GM18507 (cell line): ENCODE data around the gene TMPRSS13.

Experiments
- DNase-seq: peaks from one replicate; pipeline ENCODE4 v3.0.0; 2011; ENCODE audit warnings: low read depth; ENCODE audit not compliant: insufficient read length; ENCODE audit errors: extremely low spot score
- FAIRE-seq: peaks from 2 replicates; lab custom pipeline; 2011; peaks lifted over from hg19 to GRCh38; lab: Jason Lieb, UNC

Gene TMPRSS13

GRCh38 chr11:117878314-117878938, 50.8 kb downstream of the TMPRSS13 start:
- no peak for DNase-seq
- no peak for FAIRE-seq

GRCh38 chr11:117877120-117877784, 52.0 kb downstream of the TMPRSS13 start:
- no peak for DNase-seq
- no peak for FAIRE-seq

GRCh38 chr11:117876341-117877119, 52.7 kb downstream of the TMPRSS13 start, which contains the start of gene FXYD6:
FXYD6 (minus strand) TSS chr11:117876658; CDS start chr11:117842776, 33,882 bp downstream.
- no peak for FAIRE-seq
- no peak for DNase-seq

- DNase-seq (no peak), FAIRE-seq (no peak)
Measured at GRCh38 chr11:117876059-117876340, 53.2 kb downstream of the TMPRSS13 start.

GRCh38 chr11:117875382-117876058, 53.7 kb downstream of the TMPRSS13 start:
- no peak for FAIRE-seq
- no peak for DNase-seq

- no peak for DNase-seq
- FAIRE-seq: no peak
Measured at GRCh38 chr11:117874910-117875381, 54.3 kb downstream of the TMPRSS13 start.

- no peak for FAIRE-seq
- DNase-seq: no peak
Measured at GRCh38 chr11:117874253-117874909, 54.8 kb downstream of the TMPRSS13 start.

- FAIRE-seq: no peak
- DNase-seq: no peak
Measured at GRCh38 chr11:117873828-117874125, 55.4 kb downstream of the TMPRSS13 start.

- no peak for FAIRE-seq
- no peak for DNase-seq
Measured at GRCh38 chr11:117872975-117873827, 56.0 kb downstream of the TMPRSS13 start.

- DNase-seq (no peak), FAIRE-seq (no peak)
Measured at GRCh38 chr11:117872420-117872961, 56.7 kb downstream of the TMPRSS13 start.

- FAIRE-seq: no peak
Measured at GRCh38 chr11:117871784-117872183, 57.4 kb downstream of the TMPRSS13 start.

GRCh38 chr11:117871160-117871559, 58.0 kb downstream of the TMPRSS13 start:
- DNase-seq: no peak
- FAIRE-seq: no peak

More at GRCh38 chr11:117871784-117872183, 57.4 kb downstream of the TMPRSS13 start:
- DNase-seq: no peak

- no peak for FAIRE-seq
- no peak for DNase-seq
Measured at GRCh38 chr11:117870103-117870952, 58.9 kb downstream of the TMPRSS13 start.

GRCh38 chr11:117869604-117870003, 59.6 kb downstream of the TMPRSS13 start:
- FAIRE-seq: no peak
- no peak for DNase-seq

- FAIRE-seq (no peak), DNase-seq (no peak)
Measured at GRCh38 chr11:117868815-117869561, 60.2 kb downstream of the TMPRSS13 start.

GRCh38 chr11:117868088-117868487, 61.1 kb downstream of the TMPRSS13 start:
- FAIRE-seq (no peak), DNase-seq (no peak)

GRCh38 chr11:117866526-117866925, 62.7 kb downstream of the TMPRSS13 start:
- DNase-seq (no peak), FAIRE-seq (no peak)
